SK-N-SH (cell line): ENCODE results near the gene PNLIPRP1.

ENCODE experiments used
- CTCF ChIP-seq: fragments of 200-600 bp; sonication (generic); IDR thresholded peaks from 2 replicates; pipeline ENCODE4 v1.6.1; 2017; ENCODE audit warnings: antibody characterized with exemption, mild to moderate bottlenecking, moderate library complexity
- EP300 ChIP-seq, 2 experiments: IDR thresholded peaks; 2 replicates each; pipeline versions ENCODE4 v1.4.0 to v1.6.1; 2012; ENCODE audit warnings: borderline replicate concordance in 1 of 2, low read depth in 1 of 2, low read length in 1 of 2
- EZH2phosphoT487 ChIP-seq: fragments of 200-600 bp; sonication (generic); IDR thresholded peaks from 2 replicates; pipeline ENCODE4 v1.6.1; 2017; ENCODE audit warnings: low read depth, mixed run types, mild to moderate bottlenecking, antibody characterized with exemption, moderate library complexity, borderline replicate concordance
- GATA2 ChIP-seq: sonication (generic); formaldehyde crosslinking; IDR thresholded peaks from 2 replicates; pipeline ENCODE4 v1.5.0; 2020; ENCODE audit warnings: mild to moderate bottlenecking, missing genetic modification reagents
- POLR2AphosphoS5 ChIP-seq: IDR thresholded peaks from 2 replicates; pipeline ENCODE4 v1.6.1; 2012; ENCODE audit warnings: low read depth, low read length
- SMC3 ChIP-seq: IDR thresholded peaks from 2 replicates; pipeline ENCODE4 v1.6.1; 2012; ENCODE audit warnings: low read depth, low read length, improper control_type of control experiment
- YY1 ChIP-seq: IDR thresholded peaks from 2 replicates; pipeline ENCODE4 v1.4.0; 2012; ENCODE audit warnings: low read depth, mild to moderate bottlenecking

GRCh38 chr10:116554628-116555027 lies 36.1 kb upstream of the PNLIPRP1 start:
- TF ChIP-seq CTCF (no peak), SMC3 (no peak), GATA2 (CRISPR knock-in tag) (no peak), EP300 (IDR thresholded peaks at IDR 0.05; ENCODE audit: borderline replicate concordance in 1 of 2, low read depth in 1 of 2, low read length in 1 of 2) (no peak), YY1 (no peak), EZH2phosphoT487 (no peak), POLR2AphosphoS5 (no peak)
